Calu3 (cell line): ENCODE results near the gene WNT7B. TPM values are rescaled to one million over a fixed set of nuclear protein-coding genes. Genes with fewer than 3 reads are reported as not detected.

Experiments used
- BruUV-seq: library from RNA; stranded (reverse); fragments of 400-500 nt; replicated peaks from 2 replicates; lab custom pipeline; 2021; lab: Mats Ljungman, UMichigan
- CTCF ChIA-PET: fragments of 300-600 bp; sonication (Branson Sonifier 250); formaldehyde crosslinking; loops from one replicate; lab custom pipeline; 2022; ENCODE audit warnings: antibody characterized with exemption; lab: Charles Lee
- DNase-seq: peaks from one replicate; pipeline ENCODE4 v3.0.0; 2022
- H3K27ac Mint-ChIP-seq: one replicate; pipeline ENCODE4 v1.8.0; 2022; ENCODE audit warnings: mixed read lengths; ENCODE audit not compliant: unreplicated experiment
- H3K27me3 Mint-ChIP-seq: one replicate; pipeline ENCODE4 v1.8.0; 2022; ENCODE audit warnings: mixed read lengths; ENCODE audit not compliant: unreplicated experiment
- H3K36me3 Mint-ChIP-seq: one replicate; pipeline ENCODE4 v1.8.0; 2022; ENCODE audit warnings: mild to moderate bottlenecking, moderate library complexity, mixed read lengths; ENCODE audit not compliant: insufficient read depth, unreplicated experiment
- H3K4me1 Mint-ChIP-seq: one replicate; pipeline ENCODE4 v1.8.0; 2022; ENCODE audit warnings: mild to moderate bottlenecking, low read depth, mixed read lengths; ENCODE audit not compliant: unreplicated experiment
- H3K4me3 Mint-ChIP-seq: one replicate; pipeline ENCODE4 v1.8.0; 2022; ENCODE audit warnings: mild to moderate bottlenecking, low read depth, moderate library complexity, mixed read lengths; ENCODE audit not compliant: unreplicated experiment
- H3K9me3 Mint-ChIP-seq: one replicate; pipeline ENCODE4 v1.8.0; 2022; ENCODE audit warnings: low read depth, mixed read lengths; ENCODE audit not compliant: unreplicated experiment
- intact Hi-C: fragments of 100-400 bp; cut with micrococcal nuclease; formaldehyde crosslinking; loops from one replicate; pipeline ENCODE4 v1.10.0; 2022; ENCODE audit not compliant: unreplicated experiment
- total RNA-seq: library from RNA; stranded (reverse); gene quantifications from 2 replicates; pipeline ENCODE4 v1.2.3, GENCODE V29; 2022
- TF ChIP-seq, protein P1 (sequence below): fragments of 200-600 bp; IDR thresholded peaks from one replicate; pipeline ENCODE4 v1.8.0; 2022; ENCODE audit warnings: antibody characterized with exemption; ENCODE audit not compliant: unreplicated experiment

WNT7B gene
- total RNA-seq, 1 experiment from 2014 or later, result 100.0 TPM

- no peak overlapping the region for H3K4me3 Mint-ChIP-seq
- no TSS peak for BruUV-seq
- intact Hi-C loops, result no loop called here
- H3K9me3 Mint-ChIP-seq, result no peaks in the 10 kb centered on the region
- DNase-seq, result no peak
- TF ChIP-seq, protein P1, sequence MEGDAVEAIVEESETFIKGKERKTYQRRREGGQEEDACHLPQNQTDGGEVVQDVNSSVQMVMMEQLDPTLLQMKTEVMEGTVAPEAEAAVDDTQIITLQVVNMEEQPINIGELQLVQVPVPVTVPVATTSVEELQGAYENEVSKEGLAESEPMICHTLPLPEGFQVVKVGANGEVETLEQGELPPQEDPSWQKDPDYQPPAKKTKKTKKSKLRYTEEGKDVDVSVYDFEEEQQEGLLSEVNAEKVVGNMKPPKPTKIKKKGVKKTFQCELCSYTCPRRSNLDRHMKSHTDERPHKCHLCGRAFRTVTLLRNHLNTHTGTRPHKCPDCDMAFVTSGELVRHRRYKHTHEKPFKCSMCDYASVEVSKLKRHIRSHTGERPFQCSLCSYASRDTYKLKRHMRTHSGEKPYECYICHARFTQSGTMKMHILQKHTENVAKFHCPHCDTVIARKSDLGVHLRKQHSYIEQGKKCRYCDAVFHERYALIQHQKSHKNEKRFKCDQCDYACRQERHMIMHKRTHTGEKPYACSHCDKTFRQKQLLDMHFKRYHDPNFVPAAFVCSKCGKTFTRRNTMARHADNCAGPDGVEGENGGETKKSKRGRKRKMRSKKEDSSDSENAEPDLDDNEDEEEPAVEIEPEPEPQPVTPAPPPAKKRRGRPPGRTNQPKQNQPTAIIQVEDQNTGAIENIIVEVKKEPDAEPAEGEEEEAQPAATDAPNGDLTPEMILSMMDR, result no peak
- peaks cover 6% of the 10 kb centered on the region for H3K36me3 Mint-ChIP-seq
- peaks cover 53% of the 10 kb centered on the region for H3K27me3 Mint-ChIP-seq
- H3K4me1 Mint-ChIP-seq, result peaks cover 12% of the 10 kb centered on the region
- CTCF ChIA-PET, result interaction anchor here (0.6 to 0.7 kb wide), 2 partner anchors 20 to 29 kb away, joined by 3 to 6 read pairs; no protein-coding TSS in a partner anchor
- no peak overlapping the region for H3K27ac Mint-ChIP-seq
These were observed 47.3 kb upstream of the WNT7B start for GRCh38 chr22:46024136-46024840.

DNA sequence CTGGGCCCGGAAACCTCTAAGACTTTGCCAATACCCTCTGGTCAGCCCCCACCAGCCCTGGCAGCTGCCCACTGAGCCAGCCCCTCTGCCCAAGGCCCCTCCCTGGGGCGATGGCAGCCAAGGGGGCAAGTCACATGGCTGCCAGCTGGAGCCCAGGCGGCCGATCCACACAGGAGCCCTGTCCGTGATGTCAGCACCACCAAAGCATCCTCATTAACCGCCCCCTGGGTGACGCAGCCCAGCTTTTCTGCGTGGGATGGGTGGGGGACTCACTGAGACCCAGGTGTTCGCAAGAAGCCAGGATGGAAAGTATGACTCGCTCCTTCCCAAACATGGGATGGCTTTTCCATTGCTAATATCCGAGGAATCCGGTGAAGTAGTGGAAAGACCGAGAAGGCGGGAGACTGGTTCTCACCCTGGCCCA lies 46.6 kb upstream of the WNT7B start:
- no peaks in the 10 kb centered on the region for H3K9me3 Mint-ChIP-seq
- no peak overlapping the region for H3K4me3 Mint-ChIP-seq
- H3K36me3 Mint-ChIP-seq, result peaks cover 6% of the 10 kb centered on the region
- H3K27ac Mint-ChIP-seq, result no peak overlapping the region
- no peak for DNase-seq
- no TSS peak for BruUV-seq
- CTCF ChIA-PET, result no interaction called here
- TF ChIP-seq, protein P1, result no peak
- peaks cover 53% of the 10 kb centered on the region for H3K27me3 Mint-ChIP-seq
- H3K4me1 Mint-ChIP-seq, result peaks cover 12% of the 10 kb centered on the region
- intact Hi-C loops, result no loop called here

- BruUV-seq, result no TSS peak
- Mint-ChIP-seq H3K9me3 (no peaks in the 10 kb centered on the region), H3K4me1 (peaks cover 12% of the 10 kb centered on the region), H3K36me3 (peaks cover 5% of the 10 kb centered on the region), H3K27ac (no peak overlapping the region), H3K4me3 (no peak overlapping the region), H3K27me3 (peaks cover 48% of the 10 kb centered on the region)
- TF ChIP-seq, protein P1, result no peak
- CTCF ChIA-PET, result no interaction called here
- intact Hi-C loops, result no loop called here
- DNase-seq, result no peak
These were observed 46.0 kb upstream of the WNT7B start for GRCh38 chr22:46022881-46023512.

DNA sequence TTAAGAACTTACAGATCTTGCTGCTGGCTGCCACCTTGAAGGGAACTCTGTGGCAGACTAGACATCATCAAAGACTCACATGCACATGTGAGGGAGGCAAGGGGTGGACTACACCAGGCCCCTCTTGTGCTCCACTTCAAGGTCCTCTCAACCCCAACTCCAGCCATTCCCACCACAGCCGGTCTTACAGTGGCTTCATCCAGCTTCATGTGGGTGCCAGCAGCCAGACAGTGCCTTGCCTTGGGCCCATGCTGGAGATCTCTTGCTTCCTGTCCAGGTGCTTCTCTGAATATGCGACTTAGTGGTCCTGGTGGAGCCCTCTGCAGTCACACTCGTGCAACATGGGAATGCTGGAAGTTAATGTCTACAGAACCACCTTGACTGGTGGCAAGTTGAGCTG lies 44.6 kb upstream of the WNT7B start:
- Mint-ChIP-seq H3K4me1 (peaks cover 9% of the 10 kb centered on the region), H3K9me3 (no peaks in the 10 kb centered on the region), H3K27ac (no peak overlapping the region), H3K27me3 (peaks cover 40% of the 10 kb centered on the region), H3K36me3 (no peaks in the 10 kb centered on the region), H3K4me3 (no peak overlapping the region)
- CTCF ChIA-PET, result interaction anchor here (1.0 kb wide), 1 partner anchor 15 kb away, joined by 4 read pairs; no protein-coding TSS in a partner anchor
- TF ChIP-seq, protein P1, result no peak
- no TSS peak for BruUV-seq
- no peak for DNase-seq
- intact Hi-C loops, result no loop called here
